Thyroid gland (tissue), 4 donors: ENCODE measurements around the gene CRYL1. TPM values are rescaled to one million over a fixed set of nuclear protein-coding genes. Genes with fewer than 3 reads are reported as not detected.

ENCODE experiments used
- DNase-seq, 2 donors: peaks; one replicate each; pipeline ENCODE4 v3.0.0-alpha.2; 2019
- H3K27ac ChIP-seq, 3 donors: fragments of 200-600 bp; sonication (generic); 1 replicate in 2 of 3; 2 replicates in 1 of 3; pipeline ENCODE4 v1.5.1; 2016 to 2019; ENCODE audit warnings: mild to moderate bottlenecking in 1 of 3, moderate library complexity in 1 of 3
- H3K27me3 ChIP-seq: fragments of 200-600 bp; sonication (generic); one replicate; pipeline ENCODE4 v1.5.1; 2019
- H3K36me3 ChIP-seq, 2 donors: fragments of 200-600 bp; sonication (generic); one replicate each; pipeline ENCODE4 v1.5.1; 2016 to 2019
- H3K4me1 ChIP-seq, 2 donors: fragments of 200-600 bp; sonication (generic); one replicate each; pipeline ENCODE4 v1.5.1; 2017 to 2019
- H3K4me3 ChIP-seq, 3 donors: fragments of 200-600 bp; sonication (generic); replicated peaks in 1 of 3; 1 replicate in 2 of 3; 2 replicates in 1 of 3; pipeline ENCODE4 v1.5.1; 2016; ENCODE audit warnings: mild to moderate bottlenecking in 1 of 3
- H3K9me3 ChIP-seq: fragments of 200-600 bp; sonication (generic); one replicate; pipeline ENCODE4 v1.5.1; 2017
- POLR2A ChIP-seq, 2 donors: fragments of 450-650 bp; IDR thresholded peaks; one replicate each; pipeline ENCODE4 v1.6.1; 2017; ENCODE audit warnings: antibody characterized with exemption in 2 of 2, mild to moderate bottlenecking in 2 of 2, moderate library complexity in 1 of 2
- WGBS, 2 donors: methylation state at CpG; one replicate each; pipeline ENCODE4 v1.1.5; 2017; 5-methylcytosine and 5-hydroxymethylcytosine counted together
- intact Hi-C: fragments of 100-400 bp; cut with DNase I; formaldehyde crosslinking; loops from one replicate; pipeline ENCODE4 v1.15.1; 2023
- total RNA-seq, 4 donors: library from RNA; depleted of rRNA; stranded (reverse); fragments of >200 nt; gene quantifications; one replicate each; pipeline ENCODE4 v1.2.3, GENCODE V29; 2016
- TF ChIP-seq, protein P1 (sequence below), 6 experiments: fragments of 200-600 bp in 3 of 6; fragments of 450-650 bp in 3 of 6; sonication (generic) in 3 of 6; IDR thresholded peaks; one replicate each; pipeline ENCODE4 v1.5.1; 2016 to 2019; ENCODE audit warnings: antibody characterized with exemption in 6 of 6, mild to moderate bottlenecking in 2 of 6, inconsistent platforms in 1 of 6, moderate library complexity in 1 of 6

CRYL1 gene
- total RNA-seq, 4 donors from 2014 or later: 33.1 to 53.8 (median 46.7) TPM

- intact Hi-C loops: loop anchor here (5.0 to 10.0 kb wide), 2 partner anchors 212 to 325 kb away; no protein-coding TSS in a partner anchor
- WGBS, 2 donors: 94 to 96% methylated on average over 2 of the region's 2 CpGs
- no peak for DNase-seq
These were observed 25.7 kb downstream of the CRYL1 start for GRCh38 chr13:20499986-20500385.

DNA sequence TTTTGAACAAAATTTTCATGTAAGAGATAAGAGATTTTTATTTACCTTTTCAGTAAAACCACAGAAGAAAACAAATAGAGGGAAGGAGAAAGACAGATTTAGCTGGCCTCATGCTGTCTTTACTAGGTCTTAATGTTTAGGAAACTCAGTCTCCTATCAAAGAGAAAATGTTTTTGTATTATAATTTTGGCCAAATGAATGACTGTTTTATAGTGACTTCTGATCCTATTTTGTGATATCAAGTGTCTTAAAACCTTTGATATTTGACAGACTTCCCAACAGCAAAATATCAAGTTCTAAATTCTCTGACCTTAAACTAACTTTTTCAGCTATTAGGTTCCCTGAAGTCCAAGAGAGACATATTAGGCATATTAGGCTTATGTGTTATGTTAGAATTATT is 27.0 kb downstream of the CRYL1 start:
- H3K27me3 ChIP-seq: no peaks in the 10 kb centered on the region
- DNase-seq: no peak
- no peak overlapping the region for H3K4me3 ChIP-seq
- intact Hi-C loops: loop anchor here (5.0 to 10.0 kb wide), 2 partner anchors 214 to 326 kb away; no protein-coding TSS in a partner anchor
- H3K27ac ChIP-seq: no peak overlapping the region
- no peaks in the 10 kb centered on the region for H3K4me1 ChIP-seq
- TF ChIP-seq, protein P1, sequence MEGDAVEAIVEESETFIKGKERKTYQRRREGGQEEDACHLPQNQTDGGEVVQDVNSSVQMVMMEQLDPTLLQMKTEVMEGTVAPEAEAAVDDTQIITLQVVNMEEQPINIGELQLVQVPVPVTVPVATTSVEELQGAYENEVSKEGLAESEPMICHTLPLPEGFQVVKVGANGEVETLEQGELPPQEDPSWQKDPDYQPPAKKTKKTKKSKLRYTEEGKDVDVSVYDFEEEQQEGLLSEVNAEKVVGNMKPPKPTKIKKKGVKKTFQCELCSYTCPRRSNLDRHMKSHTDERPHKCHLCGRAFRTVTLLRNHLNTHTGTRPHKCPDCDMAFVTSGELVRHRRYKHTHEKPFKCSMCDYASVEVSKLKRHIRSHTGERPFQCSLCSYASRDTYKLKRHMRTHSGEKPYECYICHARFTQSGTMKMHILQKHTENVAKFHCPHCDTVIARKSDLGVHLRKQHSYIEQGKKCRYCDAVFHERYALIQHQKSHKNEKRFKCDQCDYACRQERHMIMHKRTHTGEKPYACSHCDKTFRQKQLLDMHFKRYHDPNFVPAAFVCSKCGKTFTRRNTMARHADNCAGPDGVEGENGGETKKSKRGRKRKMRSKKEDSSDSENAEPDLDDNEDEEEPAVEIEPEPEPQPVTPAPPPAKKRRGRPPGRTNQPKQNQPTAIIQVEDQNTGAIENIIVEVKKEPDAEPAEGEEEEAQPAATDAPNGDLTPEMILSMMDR (IDR thresholded peaks at IDR 0.05): no peak
- TF ChIP-seq POLR2A (IDR thresholded peaks at IDR 0.05): no peak
- H3K9me3 ChIP-seq: no peaks in the 10 kb centered on the region
- H3K36me3 ChIP-seq: no peaks in the 10 kb centered on the region

More at GRCh38 chr13:20499986-20500385, 25.7 kb downstream of the CRYL1 start:
- TF ChIP-seq, protein P1 (IDR thresholded peaks at IDR 0.05): no peak
- TF ChIP-seq POLR2A (IDR thresholded peaks at IDR 0.05): no peak
- H3K4me3 ChIP-seq: no peak overlapping the region
- no peaks in the 10 kb centered on the region for H3K27me3 ChIP-seq
- H3K9me3 ChIP-seq: no peaks in the 10 kb centered on the region
- H3K4me1 ChIP-seq: no peaks in the 10 kb centered on the region
- H3K27ac ChIP-seq: no peak overlapping the region
- no peaks in the 10 kb centered on the region for H3K36me3 ChIP-seq

GRCh38 chr13:20498129-20498528 is 27.5 kb downstream of the CRYL1 start:
- no peak for DNase-seq
- Histone ChIP-seq H3K4me3 (no peak overlapping the region), H3K4me1 (no peaks in the 10 kb centered on the region), H3K27me3 (no peaks in the 10 kb centered on the region), H3K9me3 (no peaks in the 10 kb centered on the region), H3K27ac (no peak overlapping the region), H3K36me3 (no peaks in the 10 kb centered on the region)
- WGBS, 2 donors: 58 to 65% methylated on average over 5 of the region's 5 CpGs
- intact Hi-C loops: loop anchor here (5.0 to 10.0 kb wide), 2 partner anchors 214 to 327 kb away; no protein-coding TSS in a partner anchor
- TF ChIP-seq, protein P1 (IDR thresholded peaks at IDR 0.05): no peak
- TF ChIP-seq POLR2A (IDR thresholded peaks at IDR 0.05): no peak

DNA sequence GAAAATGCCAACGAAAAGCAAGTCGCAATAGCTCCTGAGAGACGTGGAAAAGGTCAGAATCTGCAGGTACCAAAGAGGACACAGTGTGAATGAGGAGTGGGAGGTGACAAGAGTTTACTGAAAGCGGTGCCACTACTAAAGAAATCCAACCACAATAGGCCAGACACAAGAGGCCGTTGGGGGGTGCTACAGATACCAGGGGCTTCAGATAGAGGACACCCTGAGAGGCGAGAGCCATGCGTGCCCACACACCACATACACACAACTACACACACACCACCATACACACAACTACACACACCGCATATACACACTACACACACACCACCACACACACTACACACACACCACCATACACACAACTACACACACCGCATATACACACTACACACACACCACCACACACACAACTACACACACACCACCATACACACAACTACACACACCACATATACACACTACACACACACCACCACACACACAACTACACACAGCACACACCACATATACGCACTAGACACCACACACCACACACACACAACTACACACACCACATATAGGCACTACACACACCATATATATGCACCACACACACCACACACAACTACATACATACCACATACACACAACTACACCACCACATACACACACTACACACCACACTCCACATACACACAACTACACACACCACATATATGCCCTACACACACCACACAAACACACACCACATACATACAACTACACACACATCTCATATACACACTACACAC is 28.5 kb downstream of the CRYL1 start:
- no peak for DNase-seq
- intact Hi-C loops: loop anchor here (5.0 to 10.0 kb wide), 2 partner anchors 215 to 328 kb away; no protein-coding TSS in a partner anchor
- no peaks in the 10 kb centered on the region for H3K36me3 ChIP-seq
- no peaks in the 10 kb centered on the region for H3K4me1 ChIP-seq
- H3K4me3 ChIP-seq: no peak overlapping the region
- WGBS, 2 donors: 74 to 76% methylated on average over 10 of the region's 10 CpGs
- H3K27me3 ChIP-seq: no peaks in the 10 kb centered on the region
- H3K27ac ChIP-seq: no peak overlapping the region
- no peak for TF ChIP-seq POLR2A (IDR thresholded peaks at IDR 0.05)
- TF ChIP-seq, protein P1 (IDR thresholded peaks at IDR 0.05): no peak
- H3K9me3 ChIP-seq: no peaks in the 10 kb centered on the region
